ENCODE measurements around the gene DPT. TPM values are rescaled to one million over a fixed set of nuclear protein-coding genes. Genes with fewer than 3 reads are reported as not detected.

DPT gene
- polyA plus RNA-seq, 1 experiment: not detected

GRCh38 chr1:168760241-168760640, 31.2 kb upstream of the DPT start:
- H3K4me3 ChIP-seq (ENCODE audit: low read depth, low read length): no peak overlapping the region
- TF ChIP-seq CTCF (IDR thresholded peaks at IDR 0.05; ENCODE audit: low read depth, low read length): no peak
- H3K27ac ChIP-seq (ENCODE audit: low read depth, low read length): no peak overlapping the region
- H3K9me3 ChIP-seq (ENCODE audit: control insufficient read depth, insufficient read depth, low read length): no peaks in the 10 kb centered on the region
- ChIA-PET CTCF (no interaction called here), POLR2A (no interaction called here)
- no peak for DNase-seq (ENCODE audit: low read depth, low spot score)
- H3K27me3 ChIP-seq (ENCODE audit: control insufficient read depth, insufficient read depth, low read length): no peaks in the 10 kb centered on the region

- H3K27ac ChIP-seq (ENCODE audit: low read depth, low read length): no peak overlapping the region
- ChIA-PET POLR2A (no interaction called here), CTCF (no interaction called here)
- no peak overlapping the region for H3K4me3 ChIP-seq (ENCODE audit: low read depth, low read length)
- no peaks in the 10 kb centered on the region for H3K9me3 ChIP-seq (ENCODE audit: control insufficient read depth, insufficient read depth, low read length)
- TF ChIP-seq CTCF (IDR thresholded peaks at IDR 0.05; ENCODE audit: low read depth, low read length): no peak
- DNase-seq (ENCODE audit: low read depth, low spot score): no peak
- no peaks in the 10 kb centered on the region for H3K27me3 ChIP-seq (ENCODE audit: control insufficient read depth, insufficient read depth, low read length)
Observed at GRCh38 chr1:168759077-168759476, 30.1 kb upstream of the DPT start.

GRCh38 chr1:168758503-168758902, 29.5 kb upstream of the DPT start:
- Histone ChIP-seq H3K27me3 (ENCODE audit: control insufficient read depth, insufficient read depth, low read length) (no peaks in the 10 kb centered on the region), H3K9me3 (ENCODE audit: control insufficient read depth, insufficient read depth, low read length) (no peaks in the 10 kb centered on the region), H3K27ac (ENCODE audit: low read depth, low read length) (no peak overlapping the region), H3K4me3 (ENCODE audit: low read depth, low read length) (no peak overlapping the region)
- ChIA-PET CTCF (no interaction called here), POLR2A (no interaction called here)
- no peak for DNase-seq (ENCODE audit: low read depth, low spot score)
- TF ChIP-seq CTCF (IDR thresholded peaks at IDR 0.05; ENCODE audit: low read depth, low read length): no peak

- Histone ChIP-seq H3K27me3 (ENCODE audit: control insufficient read depth, insufficient read depth, low read length) (no peaks in the 10 kb centered on the region), H3K27ac (ENCODE audit: low read depth, low read length) (no peak overlapping the region), H3K9me3 (ENCODE audit: control insufficient read depth, insufficient read depth, low read length) (no peaks in the 10 kb centered on the region), H3K4me3 (ENCODE audit: low read depth, low read length) (no peak overlapping the region)
- ChIA-PET CTCF (no interaction called here), POLR2A (no interaction called here)
- DNase-seq (ENCODE audit: low read depth, low spot score): no peak
- TF ChIP-seq CTCF (IDR thresholded peaks at IDR 0.05; ENCODE audit: low read depth, low read length): no peak
Observed at GRCh38 chr1:168755800-168756418, 26.9 kb upstream of the DPT start.

GRCh38 chr1:168752171-168752832, 23.3 kb upstream of the DPT start:
- ChIA-PET POLR2A (no interaction called here), CTCF (interaction anchor here (0.6 kb wide), 1 partner anchor 596 kb away, joined by 3 read pairs; no protein-coding TSS in a partner anchor)
- Histone ChIP-seq H3K27me3 (ENCODE audit: control insufficient read depth, insufficient read depth, low read length) (no peaks in the 10 kb centered on the region), H3K4me3 (ENCODE audit: low read depth, low read length) (no peak overlapping the region), H3K27ac (ENCODE audit: low read depth, low read length) (no peak overlapping the region), H3K9me3 (ENCODE audit: control insufficient read depth, insufficient read depth, low read length) (no peaks in the 10 kb centered on the region)
- TF ChIP-seq CTCF (IDR thresholded peaks at IDR 0.05; ENCODE audit: low read depth, low read length): no peak
- no peak for DNase-seq (ENCODE audit: low read depth, low spot score)
